Measurements from ENCODE around the gene OBSCN. TPM values are rescaled to one million over a fixed set of nuclear protein-coding genes. Genes with fewer than 3 reads are reported as not detected.

OBSCN gene
- total and polyA plus RNA-seq, 2 experiments from 2014 or later: 1.1 to 5.2 TPM

DNA sequence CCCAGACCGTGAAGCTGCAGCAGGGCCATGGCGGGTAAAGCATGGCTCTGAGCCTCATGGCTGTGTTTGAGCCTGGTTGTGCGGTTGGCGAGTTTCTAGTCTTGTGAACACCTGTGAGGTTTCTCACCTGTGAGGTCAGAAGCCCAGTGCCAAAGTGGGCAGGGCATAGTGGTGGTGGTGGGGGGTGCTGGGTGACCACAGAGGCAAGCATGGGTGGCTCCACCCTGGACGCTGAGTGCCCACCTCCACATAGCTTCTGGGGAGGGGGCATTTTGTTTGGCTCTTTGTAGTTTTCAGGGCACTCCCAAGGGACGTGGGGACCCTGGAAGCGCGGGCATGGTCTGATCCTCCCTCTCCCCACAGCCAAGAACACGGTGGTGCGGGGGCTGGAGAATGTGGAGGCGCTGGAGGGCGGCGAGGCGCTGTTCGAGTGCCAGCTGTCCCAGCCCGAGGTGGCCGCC, 107.7 kb downstream of the OBSCN start:
- Histone ChIP-seq H3K4me3 (no peak overlapping the region), H2AFZ (no peak overlapping the region)

DNA sequence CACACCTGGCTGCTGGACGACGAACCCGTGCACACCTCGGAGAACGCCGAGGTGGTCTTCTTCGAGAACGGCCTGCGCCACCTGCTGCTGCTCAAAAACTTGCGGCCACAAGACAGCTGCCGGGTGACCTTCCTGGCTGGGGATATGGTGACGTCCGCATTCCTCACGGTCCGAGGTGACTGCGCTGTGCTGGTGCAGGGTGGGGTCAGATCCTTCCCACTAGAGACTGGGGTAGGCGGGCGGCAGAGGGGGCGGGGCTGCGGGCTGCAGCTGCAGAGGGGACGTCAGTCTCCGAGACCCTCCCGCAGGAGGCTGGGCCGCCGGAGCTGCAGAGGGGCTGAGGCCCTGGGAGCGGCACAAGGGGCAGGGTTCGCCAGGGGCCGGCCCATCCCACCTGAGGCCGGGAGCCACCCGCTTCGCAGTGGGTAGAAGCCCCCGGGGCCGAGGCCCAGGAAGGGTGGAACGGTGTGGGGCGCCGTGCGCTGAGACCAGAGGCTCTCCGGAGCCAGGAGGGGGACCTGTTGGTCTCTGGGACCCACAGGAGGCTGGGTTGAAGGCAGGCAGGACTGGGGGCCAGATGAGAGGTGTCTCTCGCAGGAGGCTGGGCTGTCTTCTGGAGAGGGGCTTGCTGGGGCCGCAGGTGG, 108.2 kb downstream of the OBSCN start:
- TF ChIP-seq EZH2 (IDR thresholded peaks at IDR 0.05; ENCODE audit: insufficient read depth, poor library complexity, severe bottlenecking) (no peak), EZH2phosphoT487 (IDR thresholded peaks at IDR 0.05; ENCODE audit: insufficient read depth, low read depth) (no peak)
- Histone ChIP-seq H3K36me3 (ENCODE audit: low read depth) (no peaks in the 10 kb centered on the region), H3K27ac (no peak overlapping the region), H3K4me1 (ENCODE audit: insufficient read depth) (no peaks in the 10 kb centered on the region), H3K9me3 (ENCODE audit: low read depth) (no peaks in the 10 kb centered on the region), H4K20me1 (ENCODE audit: insufficient read depth) (no peaks in the 10 kb centered on the region), H3K9ac (no peak overlapping the region), H2AFZ (no peak overlapping the region), H3K4me2 (ENCODE audit: unreplicated experiment) (no peak overlapping the region), H3F3A (ENCODE audit: insufficient read depth) (no peaks in the 10 kb centered on the region), H3K9me2 (ENCODE audit: insufficient read depth) (no peaks in the 10 kb centered on the region), H3K27me3 (replicated peaks; ENCODE audit: insufficient read depth) (no peaks in the 10 kb centered on the region), H3K79me2 (ENCODE audit: insufficient read depth) (no peaks in the 10 kb centered on the region), H3K4me3 (no peak overlapping the region)
- in situ Hi-C loops (cut with MboI): no loop called here
- DNase-seq: no peak
- WGBS, 2 experiments (ENCODE audit: low coverage in 1 of 2, low lambda C conversion rate in 2 of 2, missing lambda C conversion rate in 2 of 2): 74 to 76% methylated on average over 23 to 40 of the region's 40 CpGs

More for the DNA sequence above, 107.7 kb downstream of the OBSCN start:
- H3K27me3 ChIP-seq (replicated peaks; ENCODE audit: insufficient read depth): no peaks in the 10 kb centered on the region
- WGBS, 2 experiments (ENCODE audit: low coverage in 1 of 2, low lambda C conversion rate in 2 of 2, missing lambda C conversion rate in 2 of 2): 77 to 82% methylated on average over 17 of the region's 17 CpGs
- H3K27ac ChIP-seq: no peak overlapping the region
- H3F3A ChIP-seq (ENCODE audit: insufficient read depth): no peaks in the 10 kb centered on the region
- TF ChIP-seq EZH2 (IDR thresholded peaks at IDR 0.05; ENCODE audit: insufficient read depth, poor library complexity, severe bottlenecking) (no peak), EZH2phosphoT487 (IDR thresholded peaks at IDR 0.05; ENCODE audit: insufficient read depth, low read depth) (no peak)
- H3K9ac ChIP-seq: no peak overlapping the region
- no peaks in the 10 kb centered on the region for H4K20me1 ChIP-seq (ENCODE audit: insufficient read depth)
- H3K4me2 ChIP-seq (ENCODE audit: unreplicated experiment): no peak overlapping the region
- no peaks in the 10 kb centered on the region for H3K9me2 ChIP-seq (ENCODE audit: insufficient read depth)
- H3K4me1 ChIP-seq (ENCODE audit: insufficient read depth): no peaks in the 10 kb centered on the region
- no peaks in the 10 kb centered on the region for H3K36me3 ChIP-seq (ENCODE audit: low read depth)
- no peak for DNase-seq
- no peaks in the 10 kb centered on the region for H3K79me2 ChIP-seq (ENCODE audit: insufficient read depth)
- in situ Hi-C loops (cut with MboI): no loop called here
- H3K9me3 ChIP-seq (ENCODE audit: low read depth): no peaks in the 10 kb centered on the region

DNA sequence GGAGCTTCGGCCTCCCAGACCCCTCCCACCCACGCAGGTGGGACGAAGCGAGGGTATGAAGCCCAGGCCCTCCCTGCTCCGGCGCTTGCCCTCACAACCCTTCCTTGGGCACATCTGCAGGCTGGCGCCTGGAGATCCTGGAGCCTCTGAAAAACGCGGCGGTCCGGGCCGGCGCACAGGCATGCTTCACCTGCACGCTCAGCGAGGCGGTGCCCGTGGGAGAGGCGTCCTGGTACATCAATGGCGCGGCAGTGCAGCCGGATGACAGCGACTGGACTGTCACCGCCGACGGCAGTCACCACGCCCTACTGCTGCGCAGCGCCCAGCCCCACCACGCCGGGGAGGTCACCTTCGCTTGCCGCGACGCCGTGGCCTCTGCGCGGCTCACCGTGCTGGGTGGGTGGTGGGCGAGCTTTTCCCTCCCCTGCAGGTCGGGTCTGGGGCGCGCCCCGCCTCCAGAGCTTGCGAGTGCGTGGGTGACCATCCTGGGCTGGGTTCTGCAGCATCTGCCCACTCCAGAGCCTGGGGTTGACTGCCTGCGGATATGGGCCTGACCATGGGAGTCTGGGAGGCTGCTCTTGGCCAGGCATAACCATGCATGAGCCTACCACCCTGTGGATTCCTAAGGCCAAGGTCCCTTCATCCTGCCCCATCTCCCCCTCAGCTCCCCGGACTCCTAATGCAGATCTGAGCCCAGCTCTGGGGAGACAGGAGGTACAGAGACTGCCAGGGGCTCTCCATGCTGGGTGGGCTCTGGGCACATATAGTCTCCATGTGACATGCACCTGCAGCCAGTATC, 108.9 kb downstream of the OBSCN start:
- no peaks in the 10 kb centered on the region for H3K9me2 ChIP-seq (ENCODE audit: insufficient read depth)
- DNase-seq: no peak

DNA sequence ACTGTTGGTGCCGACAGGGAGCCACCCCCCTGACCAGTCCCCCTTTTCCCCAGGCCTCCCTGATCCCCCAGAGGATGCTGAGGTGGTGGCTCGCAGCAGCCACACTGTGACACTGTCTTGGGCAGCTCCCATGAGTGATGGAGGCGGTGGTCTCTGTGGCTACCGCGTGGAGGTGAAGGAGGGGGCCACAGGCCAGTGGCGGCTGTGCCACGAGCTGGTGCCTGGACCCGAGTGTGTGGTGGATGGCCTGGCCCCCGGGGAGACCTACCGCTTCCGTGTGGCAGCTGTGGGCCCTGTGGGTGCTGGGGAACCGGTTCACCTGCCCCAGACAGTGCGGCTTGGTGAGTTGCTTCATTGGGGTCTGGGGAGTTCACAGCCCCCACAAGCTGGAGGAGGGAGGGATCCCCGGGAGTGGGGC, 109.6 kb downstream of the OBSCN start:
- no peak for TF ChIP-seq EZH2 (IDR thresholded peaks at IDR 0.05; ENCODE audit: insufficient read depth, poor library complexity, severe bottlenecking)
- no peak for TF ChIP-seq EZH2phosphoT487 (IDR thresholded peaks at IDR 0.05; ENCODE audit: insufficient read depth, low read depth)

More for the DNA sequence above, 108.9 kb downstream of the OBSCN start:
- H3K9me3 ChIP-seq (ENCODE audit: low read depth): no peaks in the 10 kb centered on the region
- H4K20me1 ChIP-seq (ENCODE audit: insufficient read depth): no peaks in the 10 kb centered on the region
- H2AFZ ChIP-seq: no peak overlapping the region
- H3K4me3 ChIP-seq: no peak overlapping the region
- no peaks in the 10 kb centered on the region for H3K27me3 ChIP-seq (replicated peaks; ENCODE audit: insufficient read depth)
- no peak overlapping the region for H3K27ac ChIP-seq
- H3K79me2 ChIP-seq (ENCODE audit: insufficient read depth): no peaks in the 10 kb centered on the region
- H3F3A ChIP-seq (ENCODE audit: insufficient read depth): no peaks in the 10 kb centered on the region
- H3K9ac ChIP-seq: no peak overlapping the region
- H3K36me3 ChIP-seq (ENCODE audit: low read depth): no peaks in the 10 kb centered on the region
- WGBS, 2 experiments (ENCODE audit: low coverage in 1 of 2, low lambda C conversion rate in 2 of 2, missing lambda C conversion rate in 2 of 2): 82 to 89% methylated on average over 30 to 47 of the region's 47 CpGs
- H3K4me2 ChIP-seq (ENCODE audit: unreplicated experiment): no peak overlapping the region
- in situ Hi-C loops (cut with MboI): no loop called here
- H3K4me1 ChIP-seq (ENCODE audit: insufficient read depth): no peaks in the 10 kb centered on the region
- TF ChIP-seq EZH2 (IDR thresholded peaks at IDR 0.05; ENCODE audit: insufficient read depth, poor library complexity, severe bottlenecking) (no peak), EZH2phosphoT487 (IDR thresholded peaks at IDR 0.05; ENCODE audit: insufficient read depth, low read depth) (no peak)

More for the DNA sequence above, 109.6 kb downstream of the OBSCN start:
- Histone ChIP-seq H3K4me1 (ENCODE audit: insufficient read depth) (no peaks in the 10 kb centered on the region), H3F3A (ENCODE audit: insufficient read depth) (no peaks in the 10 kb centered on the region), H3K9me2 (ENCODE audit: insufficient read depth) (no peaks in the 10 kb centered on the region), H4K20me1 (ENCODE audit: insufficient read depth) (no peaks in the 10 kb centered on the region), H3K36me3 (ENCODE audit: low read depth) (no peaks in the 10 kb centered on the region), H3K9ac (no peak overlapping the region), H3K9me3 (ENCODE audit: low read depth) (no peaks in the 10 kb centered on the region), H3K4me2 (ENCODE audit: unreplicated experiment) (no peak overlapping the region), H3K27me3 (replicated peaks; ENCODE audit: insufficient read depth) (no peaks in the 10 kb centered on the region), H2AFZ (no peak overlapping the region), H3K27ac (no peak overlapping the region), H3K79me2 (ENCODE audit: insufficient read depth) (no peaks in the 10 kb centered on the region), H3K4me3 (no peak overlapping the region)
- in situ Hi-C loops (cut with MboI): no loop called here
- WGBS, 2 experiments (ENCODE audit: low coverage in 1 of 2, low lambda C conversion rate in 2 of 2, missing lambda C conversion rate in 2 of 2): 63 to 65% methylated on average over 12 to 13 of the region's 14 CpGs
- DNase-seq: no peak
